HL-60/S4 treated with retinoic acid at 250 ng/mL for 4 days and 3 days (cell line): ENCODE measurements around the gene CBLB.
"Not testable (repeated sequence)": the region's sequence is repeated elsewhere in the genome, so short reads cannot be mapped to it uniquely, and the experiment has no call there.

Experiments used
- in situ Hi-C: fragments of 300-500 bp; cut with MboI; formaldehyde crosslinking; loops from 2 replicates; pipeline ENCODE4 v1.7.0; 2022; ENCODE audit warnings: low sequenced_read_pairs

The CBLB gene

DNA sequence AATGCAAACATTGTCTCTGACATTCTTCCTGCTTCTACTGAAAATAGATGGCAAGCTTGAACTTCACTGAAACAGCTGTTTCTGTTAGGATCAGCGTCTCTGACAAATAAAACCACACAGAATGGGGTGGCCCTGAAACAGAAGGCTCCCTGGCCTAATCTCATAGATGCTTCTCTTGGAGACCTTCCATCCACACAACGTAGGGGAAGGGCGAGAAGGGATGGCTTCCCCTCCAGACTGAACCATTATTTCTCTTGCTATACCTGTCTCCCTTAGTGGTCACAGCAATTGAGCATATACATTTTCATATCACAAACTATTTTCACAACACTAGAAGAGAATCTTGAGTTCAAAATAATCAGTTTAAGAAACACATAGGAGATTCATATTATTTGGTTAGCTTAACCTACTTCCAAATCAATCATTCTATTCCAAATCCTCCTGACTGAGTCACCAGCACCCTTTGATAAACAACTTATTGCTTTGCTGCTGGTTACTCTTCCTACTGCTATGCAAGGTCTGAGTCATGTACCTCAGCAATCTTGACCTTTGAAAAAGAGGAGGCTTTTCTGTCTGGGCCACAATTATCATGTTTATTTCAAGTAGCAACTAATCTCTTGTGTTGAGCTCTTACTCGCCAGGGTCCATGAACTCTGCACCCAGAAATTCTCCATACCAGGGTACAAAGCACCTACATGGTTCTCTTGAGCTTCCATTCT is 45.5 kb downstream of the CBLB start:
- in situ Hi-C loops: no loop called here

DNA sequence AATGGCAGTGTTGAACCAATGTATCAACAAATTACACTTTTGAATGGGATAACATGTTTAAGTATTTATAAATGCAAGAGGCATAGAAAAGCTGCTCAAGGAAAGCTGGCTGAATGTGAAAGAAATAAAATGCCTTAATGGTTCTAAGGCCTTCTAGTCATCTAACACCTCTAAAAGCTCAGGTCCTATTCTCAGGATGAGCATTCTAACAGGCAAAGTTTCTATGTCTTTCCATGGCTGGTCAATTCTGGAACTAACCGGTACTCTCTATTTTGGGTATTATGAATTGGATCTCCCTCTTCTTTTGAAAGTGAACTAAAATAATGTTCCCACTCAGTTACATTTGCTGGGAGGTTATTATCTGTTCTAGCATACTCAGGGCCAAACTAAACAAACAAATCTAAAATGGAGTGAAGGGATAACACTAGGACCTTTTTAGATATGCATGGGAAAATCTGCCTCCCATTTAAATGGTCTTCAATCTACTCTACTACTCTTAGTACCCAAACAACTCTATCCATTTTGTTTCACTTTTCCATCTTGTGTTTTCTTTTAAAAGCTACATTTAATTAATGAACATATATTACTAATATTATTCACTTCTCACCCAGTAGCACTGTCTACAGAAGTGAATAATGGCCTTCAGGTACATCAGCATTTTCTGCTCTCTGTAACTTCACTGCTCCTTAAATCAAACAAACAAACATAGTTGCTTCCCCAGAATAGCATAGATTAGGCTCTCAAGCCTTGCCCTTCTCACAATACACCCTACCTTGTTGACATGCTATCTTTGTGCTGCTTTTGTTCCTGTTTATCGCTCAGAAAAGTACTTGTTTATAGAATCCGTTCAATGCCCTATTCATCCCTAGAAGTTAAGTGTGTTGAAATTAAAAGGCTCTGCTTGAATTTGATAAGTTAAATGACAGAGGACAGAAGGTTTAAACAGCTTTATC is 46.4 kb downstream of the CBLB start:
- in situ Hi-C loops: no loop called here

DNA sequence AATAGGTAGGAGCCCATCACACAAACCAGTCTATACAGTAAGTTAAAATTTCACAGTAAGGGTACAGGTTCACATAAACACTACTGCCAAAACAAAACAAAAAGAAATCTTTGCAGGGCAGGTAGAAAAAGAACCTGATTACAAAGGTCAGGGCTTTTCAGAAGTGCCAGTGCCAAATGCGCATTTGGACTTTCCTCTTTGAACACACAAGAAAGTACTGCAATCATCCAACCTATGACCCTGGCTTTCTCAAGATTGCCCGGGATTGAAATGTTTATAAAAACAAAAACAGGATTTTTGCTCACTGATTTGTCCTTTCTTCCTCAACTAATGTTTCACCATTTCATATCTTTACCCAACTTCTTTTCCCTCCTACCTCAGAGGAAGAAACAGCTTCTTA is 47.4 kb downstream of the CBLB start:
- in situ Hi-C loops: no loop called here

DNA sequence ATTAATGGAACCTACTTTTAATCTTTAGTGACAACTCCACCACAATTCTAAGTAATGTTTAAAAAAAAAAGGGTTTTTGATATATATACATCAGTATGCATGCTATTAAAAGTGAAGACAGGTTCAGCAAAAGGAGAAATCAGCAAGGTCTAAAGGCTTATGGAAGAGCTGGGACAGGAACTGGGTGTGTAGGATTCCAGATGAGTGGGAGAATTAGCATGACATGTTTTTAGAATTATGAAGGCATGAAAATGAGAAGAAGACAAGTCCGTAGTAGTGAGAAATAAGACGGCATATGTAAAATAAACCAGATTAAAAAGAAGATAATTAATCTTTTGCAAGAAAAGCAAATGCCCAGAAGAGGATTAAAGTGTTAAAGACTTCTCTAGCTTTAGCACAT is 52.0 kb downstream of the CBLB start:
- in situ Hi-C loops: no loop called here

DNA sequence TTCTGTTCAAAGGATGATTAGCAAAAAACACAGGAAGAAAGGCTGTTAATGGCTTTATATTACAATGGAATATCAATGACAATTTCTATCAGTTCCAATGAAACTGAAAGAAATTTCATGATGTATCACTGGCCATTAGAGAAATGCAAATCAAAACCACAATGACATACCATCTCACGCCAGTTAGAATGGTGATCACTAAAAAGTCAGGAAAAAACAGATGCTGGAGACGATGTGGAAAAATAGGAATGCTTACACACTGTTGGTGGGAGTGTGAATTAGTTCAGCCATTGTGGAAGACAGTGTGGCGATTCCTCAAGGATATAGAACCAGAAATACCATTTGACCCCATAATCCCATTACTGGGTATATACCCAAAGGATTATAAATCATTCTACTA is 53.5 kb downstream of the CBLB start:
- in situ Hi-C loops: not testable (repeated sequence)

DNA sequence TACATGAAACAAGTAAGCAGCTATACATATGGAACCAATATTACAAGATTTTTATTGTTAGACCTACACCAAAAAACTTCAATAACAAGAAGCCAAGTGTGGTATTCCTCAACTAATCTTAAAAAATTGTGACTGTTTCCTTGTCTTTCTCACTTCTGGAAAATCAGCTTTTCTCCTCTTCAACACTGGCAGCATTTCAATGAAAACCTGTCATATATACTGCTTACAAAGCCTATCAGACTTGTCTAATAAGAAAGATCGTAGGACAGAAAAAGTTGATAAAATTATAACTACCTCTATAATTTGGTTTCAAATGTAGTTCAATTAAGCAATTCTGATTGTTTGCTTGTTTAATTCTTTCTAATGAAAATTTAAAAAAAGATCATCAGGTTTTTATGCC is 55.1 kb downstream of the CBLB start:
- in situ Hi-C loops: no loop called here

DNA sequence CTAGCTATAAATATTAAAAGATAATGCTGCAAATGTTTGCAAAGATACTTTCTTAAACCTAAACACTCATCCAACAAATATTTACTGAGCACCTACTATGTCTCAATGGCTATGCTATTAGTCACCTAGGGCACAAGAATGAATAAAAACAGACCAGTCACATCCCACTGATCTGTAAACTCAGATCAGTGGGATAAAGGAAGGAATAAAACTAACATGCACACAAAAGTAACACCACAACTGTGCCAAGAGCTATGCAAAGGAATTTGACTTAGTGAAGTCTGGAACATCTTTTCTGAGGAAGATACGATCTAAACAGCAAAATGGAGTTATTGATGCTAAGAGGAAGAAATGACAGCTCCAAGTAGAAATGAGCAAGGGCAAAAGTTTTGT is 56.6 kb downstream of the CBLB start:
- in situ Hi-C loops: no loop called here

DNA sequence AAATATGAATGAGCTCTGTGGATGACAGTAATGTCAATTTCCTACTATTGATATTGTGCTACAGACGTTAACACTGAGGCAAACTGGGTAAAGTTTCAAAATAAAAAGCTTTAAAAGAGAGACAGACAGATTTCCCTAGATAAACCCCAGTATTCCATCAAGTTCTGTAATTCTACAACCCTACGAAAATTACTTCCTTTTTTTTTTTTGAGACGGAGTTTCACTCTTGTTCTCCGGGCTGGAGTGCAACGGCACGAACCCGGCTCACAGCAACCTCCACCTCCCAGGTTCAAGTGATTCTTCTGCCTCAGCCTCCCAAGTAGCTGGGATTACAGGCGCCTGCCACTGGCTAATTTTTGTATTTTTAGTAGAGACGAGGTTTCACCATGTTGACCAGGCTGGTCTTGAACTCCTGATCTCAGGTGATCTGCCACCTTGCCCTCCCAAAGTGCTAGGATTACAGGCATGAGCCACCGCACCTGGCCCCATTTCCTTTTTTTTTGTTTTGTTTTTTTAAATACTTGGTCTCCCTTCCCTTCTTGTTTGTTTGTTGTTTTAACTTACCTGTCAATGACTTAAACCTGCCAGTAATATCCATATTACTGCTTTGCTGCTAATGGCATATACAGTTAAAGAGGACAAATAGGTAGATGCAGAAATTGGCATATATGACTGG is 57.2 kb downstream of the CBLB start:
- in situ Hi-C loops: no loop called here

DNA sequence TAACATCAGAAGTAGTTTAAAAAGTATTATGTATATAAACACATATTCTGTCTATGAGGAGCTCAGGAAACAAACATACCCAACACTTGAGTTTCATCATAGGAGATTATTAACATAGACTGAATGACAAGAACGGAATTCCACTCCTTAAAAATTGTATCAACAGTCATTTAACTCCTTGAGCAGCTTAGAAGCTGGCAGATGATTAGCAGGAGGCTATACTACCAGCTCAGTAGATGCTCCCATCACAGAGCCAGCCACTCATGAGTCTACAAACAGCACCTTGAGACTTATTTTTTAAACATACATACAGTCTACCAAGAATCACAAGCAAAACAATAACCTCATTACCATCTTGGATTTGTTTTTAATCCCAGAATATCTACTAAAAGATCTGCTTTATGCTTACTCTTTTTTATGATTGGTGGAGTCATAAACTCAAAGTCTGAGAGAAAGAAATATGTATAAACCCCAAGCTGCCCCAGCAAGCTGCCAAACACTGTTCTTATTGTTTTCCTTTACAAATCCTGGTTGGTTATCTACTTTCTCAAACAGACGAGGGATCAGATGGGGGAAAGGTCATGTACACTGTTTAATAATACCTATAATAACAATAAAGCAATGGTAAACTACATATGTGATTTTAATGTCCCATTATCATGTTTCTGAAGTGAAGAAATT is 59.5 kb downstream of the CBLB start:
- in situ Hi-C loops: no loop called here

DNA sequence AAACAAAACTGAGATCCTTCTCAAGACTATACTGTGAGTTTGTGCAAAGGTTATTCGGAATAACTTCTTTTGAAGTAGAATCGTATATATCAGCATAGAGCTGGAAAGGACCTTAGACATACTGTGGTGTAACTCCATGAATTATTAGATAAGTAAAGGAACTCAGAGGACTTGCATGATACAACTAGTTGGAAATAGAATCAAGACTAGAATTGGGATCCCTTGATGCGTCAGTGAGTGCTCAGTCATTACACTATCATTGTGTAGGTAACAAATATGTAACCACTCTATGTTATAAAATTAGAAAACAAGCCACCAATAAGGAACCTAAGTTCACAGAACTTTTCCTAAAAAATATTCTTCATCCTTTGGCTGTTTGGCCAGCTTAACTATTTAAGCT is 61.1 kb downstream of the CBLB start:
- in situ Hi-C loops: no loop called here

DNA sequence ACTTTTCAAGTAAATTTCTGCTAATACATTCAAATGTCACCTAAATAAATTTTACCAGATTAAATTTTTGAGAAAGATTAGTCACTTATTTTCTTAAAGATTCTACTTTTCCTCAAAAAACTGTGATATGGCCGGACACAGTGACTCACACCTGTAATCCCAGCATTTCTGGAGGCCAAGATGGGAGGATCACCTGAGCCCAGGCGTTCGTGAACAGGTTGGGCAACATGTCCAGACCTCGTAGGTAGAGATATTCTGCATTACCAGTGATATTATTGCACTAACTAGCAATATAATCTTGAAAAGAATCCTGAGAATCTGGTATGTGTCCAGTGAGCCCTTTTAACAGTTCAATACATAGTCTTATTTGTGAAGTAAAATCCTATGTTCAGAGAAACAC is 61.7 kb downstream of the CBLB start:
- in situ Hi-C loops: no loop called here

DNA sequence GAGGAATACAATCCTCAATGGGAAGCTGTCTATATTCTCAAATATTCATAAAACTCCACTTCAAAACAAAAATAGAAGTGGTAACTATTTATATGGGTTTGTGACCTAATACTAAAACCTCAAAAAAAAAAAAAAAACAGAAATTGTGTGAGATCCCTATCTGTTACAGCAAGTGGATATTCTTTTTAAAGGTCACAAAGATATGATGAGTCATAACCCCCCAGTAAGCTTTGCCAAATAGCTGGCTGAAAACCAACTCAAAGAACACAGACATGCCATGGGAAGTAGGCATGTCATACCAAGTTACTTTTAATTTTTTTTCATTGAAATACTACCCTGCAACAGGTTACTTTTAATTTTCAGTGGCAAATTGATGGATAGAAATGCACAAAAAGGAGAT is 62.5 kb downstream of the CBLB start:
- in situ Hi-C loops: no loop called here

DNA sequence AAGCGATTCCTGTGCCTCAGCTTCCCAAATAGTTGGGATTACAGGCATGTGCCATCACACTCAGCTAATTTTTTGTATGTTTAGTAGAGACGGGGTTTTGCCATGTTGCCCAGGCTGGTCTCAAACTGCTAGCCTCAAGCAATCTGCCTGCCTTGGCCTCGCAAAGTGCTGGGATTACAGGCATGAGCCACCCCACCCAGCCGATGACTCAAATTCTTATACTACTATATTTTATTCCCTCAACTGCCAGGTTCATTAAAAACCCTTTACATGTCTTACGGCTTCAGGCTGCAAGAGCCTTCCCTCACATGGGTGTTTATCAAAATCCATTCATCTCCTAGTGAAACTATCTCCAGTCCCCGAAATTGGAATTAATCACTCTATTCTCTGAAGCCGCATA is 63.4 kb downstream of the CBLB start:
- in situ Hi-C loops: no loop called here

DNA sequence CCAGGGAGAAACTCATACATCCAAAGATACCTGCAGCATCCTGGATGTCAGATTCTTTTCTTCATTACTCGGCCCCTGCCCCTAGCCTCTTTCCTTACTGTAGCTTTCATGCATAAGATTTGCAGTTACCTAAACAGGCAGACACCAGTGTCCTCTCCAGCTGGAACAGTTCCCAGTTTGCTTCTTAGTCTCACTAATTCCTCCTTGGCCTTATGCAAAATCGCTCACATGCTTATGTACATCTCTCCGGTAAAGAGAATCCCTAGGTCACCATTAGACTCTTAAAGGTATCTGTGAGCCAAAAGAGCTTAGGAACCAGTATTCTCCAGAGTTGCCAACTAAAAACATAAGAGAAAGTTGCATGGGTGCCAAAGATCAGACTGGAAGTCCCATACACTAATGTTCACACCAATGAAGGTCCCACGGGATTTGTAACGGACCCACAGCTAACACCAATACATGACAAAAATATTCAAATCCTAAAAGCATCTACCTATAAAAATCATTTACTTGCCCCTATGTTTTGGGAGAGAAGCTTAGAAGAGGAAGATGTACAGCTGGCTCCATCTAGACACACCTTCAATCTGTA is 66.6 kb downstream of the CBLB start:
- in situ Hi-C loops: no loop called here

DNA sequence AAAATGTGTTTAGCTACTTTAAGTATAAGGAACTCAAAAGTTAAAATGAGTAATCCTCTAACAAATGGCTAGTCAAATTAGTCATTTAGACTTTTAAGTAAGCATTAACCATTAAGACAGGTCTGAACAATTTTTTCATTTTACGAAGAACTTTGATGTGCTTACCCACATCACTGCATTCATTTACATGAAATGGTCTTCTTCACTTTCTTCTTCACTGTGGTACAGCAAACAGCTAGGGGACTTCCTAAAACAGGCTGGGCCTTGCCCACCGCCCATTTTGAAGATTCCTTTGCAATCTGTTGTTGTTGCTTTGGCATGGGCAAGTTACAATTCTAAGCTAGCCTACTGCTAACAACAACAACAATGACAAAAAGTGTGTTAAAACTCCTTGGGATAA is 67.4 kb downstream of the CBLB start:
- in situ Hi-C loops: no loop called here

DNA sequence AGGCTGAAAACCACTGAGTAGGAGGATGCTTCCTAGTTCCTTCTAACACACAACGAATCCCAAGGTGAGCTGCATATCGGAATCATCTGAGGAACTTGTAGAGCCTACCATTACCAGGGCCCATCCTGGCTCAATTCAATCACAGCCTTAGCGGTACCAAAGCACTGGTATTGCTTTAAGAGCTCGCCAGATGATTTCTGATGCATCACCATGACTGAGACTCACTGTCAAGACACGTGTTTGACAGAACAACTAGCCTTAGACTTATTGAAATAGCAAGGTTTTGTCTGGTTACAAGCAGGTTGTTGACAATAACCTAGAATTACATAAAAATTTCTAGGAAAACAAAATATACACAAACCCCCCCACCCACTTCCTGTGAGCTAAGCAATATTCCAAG is 68.5 kb downstream of the CBLB start:
- in situ Hi-C loops: no loop called here

DNA sequence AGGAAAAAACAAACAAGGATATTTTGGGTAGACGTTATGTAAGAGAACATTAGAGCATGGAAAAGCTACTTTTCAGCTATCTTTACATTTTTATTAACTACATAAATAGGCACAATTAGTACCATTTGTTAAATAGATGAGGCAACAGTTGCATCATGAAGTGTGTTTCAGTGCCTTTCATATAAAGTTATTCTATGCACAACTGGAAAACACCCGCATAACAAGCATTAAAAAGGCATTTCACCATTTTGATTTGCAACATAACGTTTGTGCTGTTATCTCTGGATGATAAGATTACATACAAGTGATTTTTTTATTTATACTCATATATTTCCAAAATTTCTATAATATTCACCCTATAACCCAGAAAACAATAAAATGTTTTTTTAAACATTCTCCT is 69.5 kb downstream of the CBLB start:
- in situ Hi-C loops: no loop called here

DNA sequence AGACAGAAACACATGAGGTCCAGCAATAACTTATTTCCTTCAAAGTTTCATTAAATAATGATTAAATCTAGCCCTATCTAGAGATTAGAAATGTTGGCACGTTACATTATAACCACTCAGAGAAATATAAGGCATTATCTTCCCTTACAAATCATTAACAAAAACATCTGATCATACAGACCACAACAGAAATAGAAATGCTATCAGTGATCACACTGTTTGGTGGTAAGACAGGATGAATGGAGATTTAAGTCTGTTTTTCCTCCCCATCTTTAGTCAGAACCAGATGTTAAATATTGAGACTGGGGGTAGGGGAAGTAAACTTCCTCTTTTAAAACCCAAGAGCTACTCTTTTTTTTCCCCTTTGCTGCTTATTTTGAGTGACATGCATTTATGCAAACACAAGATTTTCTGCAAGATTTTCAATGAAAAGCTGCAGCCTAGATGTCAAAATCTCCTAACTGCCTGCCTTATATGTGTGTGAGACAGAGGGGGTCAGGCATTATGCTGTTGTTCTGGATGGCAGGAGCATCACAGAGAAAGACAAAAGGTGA is 70.4 kb downstream of the CBLB start:
- in situ Hi-C loops: no loop called here

DNA sequence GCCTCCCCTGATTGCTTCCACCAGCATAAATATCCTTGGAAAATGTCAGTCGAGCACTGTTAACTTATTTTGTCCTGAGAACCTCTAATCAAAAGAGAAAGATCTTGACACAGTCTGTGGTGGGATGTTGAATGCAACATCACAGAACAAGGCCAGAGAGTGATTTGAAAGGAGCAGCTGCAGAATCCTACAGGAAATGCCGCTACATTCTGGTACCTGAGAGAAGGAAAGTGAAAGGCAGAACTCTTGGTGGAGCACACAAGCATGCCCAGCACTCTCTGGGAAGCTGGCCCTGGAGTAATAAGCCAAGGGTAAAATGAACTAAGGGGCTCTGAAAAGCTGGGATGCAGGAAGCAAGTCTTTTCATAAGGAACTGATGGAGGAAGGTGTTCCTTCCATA is 75.8 kb downstream of the CBLB start:
- in situ Hi-C loops: no loop called here

DNA sequence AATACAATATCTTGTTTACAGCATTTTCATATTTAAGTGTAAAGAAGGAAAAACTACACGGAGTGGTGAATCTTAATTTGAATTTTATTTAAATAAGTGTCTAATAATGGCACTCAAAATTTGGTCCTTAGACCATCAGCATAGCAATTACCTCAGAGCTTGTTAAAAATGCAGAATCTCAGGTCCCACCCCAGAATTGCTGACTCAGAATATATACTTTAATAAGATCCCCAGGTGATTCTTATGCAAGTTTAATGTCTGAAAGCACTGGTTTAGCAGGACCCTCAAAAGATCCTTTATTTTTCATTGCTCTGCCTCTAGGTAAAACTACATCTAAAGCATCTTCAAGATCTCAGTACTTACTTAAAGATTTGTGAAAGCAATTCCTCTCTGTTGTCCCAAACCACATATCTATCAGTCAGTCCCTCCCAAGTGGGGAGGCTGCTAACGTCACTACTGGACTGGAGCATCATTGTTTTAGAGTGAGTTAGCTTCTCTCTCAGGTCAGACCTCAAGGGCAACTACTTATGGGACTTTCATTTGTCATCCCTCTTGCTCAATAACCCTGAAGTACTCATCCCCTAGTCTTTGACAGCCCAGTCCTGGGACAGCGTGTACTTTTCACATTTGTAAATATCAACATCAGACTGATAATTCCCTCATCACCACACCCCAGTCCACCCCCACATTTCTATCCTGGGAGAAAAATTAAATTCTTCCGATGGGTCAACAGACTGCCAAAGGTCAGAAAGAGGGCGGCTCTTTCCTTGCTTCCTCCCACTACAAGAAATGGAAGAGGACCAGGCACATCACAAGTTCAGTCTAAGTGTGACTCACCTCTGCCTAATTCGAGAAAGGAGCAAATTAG is 76.7 kb downstream of the CBLB start:
- in situ Hi-C loops: no loop called here
